22Rv1 (cell line): Measurements from ENCODE around the gene TNFAIP8L2.

ENCODE experiments used
- CTCF ChIP-seq: fragments of 450-650 bp; IDR thresholded peaks from 2 replicates; pipeline ENCODE4 v1.5.1; 2017; ENCODE audit warnings: mild to moderate bottlenecking
- ZFX ChIP-seq: fragments of 450-650 bp; IDR thresholded peaks from 2 replicates; pipeline ENCODE4 v1.6.1; 2017; ENCODE audit warnings: antibody characterized with exemption, borderline replicate concordance

GRCh38 chr1:151128800-151129199, 27.6 kb upstream of the TNFAIP8L2 start:
- TF ChIP-seq CTCF (no peak), ZFX (no peak)
